ENCODE results near the gene HS3ST2. TPM values are rescaled to one million over a fixed set of nuclear protein-coding genes. Genes with fewer than 3 reads are reported as not detected.

The HS3ST2 gene
- total RNA-seq, 1 donor from 2014 or later: 0.26 TPM

DNA sequence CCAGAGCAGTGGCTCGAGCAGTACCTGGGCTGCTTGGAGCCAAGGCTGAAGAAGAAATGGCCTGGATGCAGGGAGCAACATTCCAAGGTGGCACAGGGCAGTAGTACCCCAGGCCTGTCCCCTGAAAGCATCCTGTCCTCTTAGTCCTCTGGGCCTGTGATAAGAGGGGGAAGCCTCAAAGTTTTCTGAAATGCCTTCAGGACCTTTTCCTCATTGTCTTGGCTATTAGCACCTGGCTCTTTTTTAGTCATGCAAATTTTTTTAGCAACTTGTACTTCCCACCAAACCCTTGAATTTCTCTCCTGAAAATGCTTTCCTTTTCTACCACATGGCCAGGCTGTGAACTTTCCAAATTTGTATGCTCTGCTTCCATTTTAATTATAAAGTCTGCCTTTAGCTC lies 148.9 kb downstream of the HS3ST2 start:
- Histone ChIP-seq H3K27me3 (ENCODE audit: control insufficient read depth, insufficient read depth, low read length) (peaks cover 6% of the 10 kb centered on the region), H3K4me3 (ENCODE audit: low read depth, low read length) (no peak overlapping the region), H3K36me3 (ENCODE audit: control insufficient read depth, insufficient read depth, low read length) (no peaks in the 10 kb centered on the region)
- FAIRE-seq: no peak
- TF ChIP-seq, protein P1, sequence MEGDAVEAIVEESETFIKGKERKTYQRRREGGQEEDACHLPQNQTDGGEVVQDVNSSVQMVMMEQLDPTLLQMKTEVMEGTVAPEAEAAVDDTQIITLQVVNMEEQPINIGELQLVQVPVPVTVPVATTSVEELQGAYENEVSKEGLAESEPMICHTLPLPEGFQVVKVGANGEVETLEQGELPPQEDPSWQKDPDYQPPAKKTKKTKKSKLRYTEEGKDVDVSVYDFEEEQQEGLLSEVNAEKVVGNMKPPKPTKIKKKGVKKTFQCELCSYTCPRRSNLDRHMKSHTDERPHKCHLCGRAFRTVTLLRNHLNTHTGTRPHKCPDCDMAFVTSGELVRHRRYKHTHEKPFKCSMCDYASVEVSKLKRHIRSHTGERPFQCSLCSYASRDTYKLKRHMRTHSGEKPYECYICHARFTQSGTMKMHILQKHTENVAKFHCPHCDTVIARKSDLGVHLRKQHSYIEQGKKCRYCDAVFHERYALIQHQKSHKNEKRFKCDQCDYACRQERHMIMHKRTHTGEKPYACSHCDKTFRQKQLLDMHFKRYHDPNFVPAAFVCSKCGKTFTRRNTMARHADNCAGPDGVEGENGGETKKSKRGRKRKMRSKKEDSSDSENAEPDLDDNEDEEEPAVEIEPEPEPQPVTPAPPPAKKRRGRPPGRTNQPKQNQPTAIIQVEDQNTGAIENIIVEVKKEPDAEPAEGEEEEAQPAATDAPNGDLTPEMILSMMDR (IDR thresholded peaks at IDR 0.05; ENCODE audit: insufficient read depth, low read length, severe bottlenecking): no peak
- DNase-seq (ENCODE audit: low read depth): no peak
